Endodermal cell (in vitro differentiated cells): ENCODE measurements around the gene HLA-A. TPM values are rescaled to one million over a fixed set of nuclear protein-coding genes. Genes with fewer than 3 reads are reported as not detected.
"Not testable (repeated sequence)": the region's sequence is repeated elsewhere in the genome, so short reads cannot be mapped to it uniquely, and the experiment has no call there.

Experiments
- DNase-seq: peaks from one replicate; pipeline ENCODE4 v3.0.0-alpha.2; 2017
- H3K27ac ChIP-seq: 2 replicates; pipeline ENCODE4 v1.5.1; 2013; ENCODE audit warnings: mild to moderate bottlenecking, low read depth, low read length, moderate library complexity
- H3K27me3 ChIP-seq: 2 replicates; pipeline ENCODE4 v1.6.1; 2013; ENCODE audit warnings: mild to moderate bottlenecking, low read length, moderate library complexity; ENCODE audit not compliant: insufficient read depth, control insufficient read depth, poor library complexity, severe bottlenecking
- H3K36me3 ChIP-seq: 2 replicates; pipeline ENCODE4 v1.7.0; 2013; ENCODE audit warnings: mild to moderate bottlenecking, low read length, moderate library complexity; ENCODE audit not compliant: control insufficient read depth, insufficient read depth
- H3K4me1 ChIP-seq: one replicate; pipeline ENCODE4 v1.7.0; 2013; ENCODE audit warnings: low read length; ENCODE audit not compliant: control insufficient read depth, insufficient read depth
- H3K4me3 ChIP-seq: 2 replicates; pipeline ENCODE4 v1.5.1; 2013; ENCODE audit warnings: mild to moderate bottlenecking, low read length, moderate library complexity
- H3K9ac ChIP-seq: 2 replicates; pipeline ENCODE4 v1.6.1; 2013; ENCODE audit warnings: mild to moderate bottlenecking, low read length, moderate library complexity; ENCODE audit not compliant: poor library complexity, severe bottlenecking; ENCODE audit errors: extremely low read depth
- H3K9me3 ChIP-seq: 2 replicates; pipeline ENCODE4 v1.6.1; 2013; ENCODE audit warnings: mild to moderate bottlenecking, low read length, moderate library complexity; ENCODE audit not compliant: control insufficient read depth
- H3K27ac Mint-ChIP-seq: 2 replicates; pipeline ENCODE4 v1.8.0; 2020; ENCODE audit warnings: mixed read lengths
- H3K27me3 Mint-ChIP-seq: 2 replicates; pipeline ENCODE4 v1.8.0; 2021; ENCODE audit warnings: mild to moderate bottlenecking, mixed read lengths; ENCODE audit not compliant: insufficient read depth
- H3K36me3 Mint-ChIP-seq: 2 replicates; pipeline ENCODE4 v1.8.0; 2020; ENCODE audit warnings: low read depth, mixed read lengths
- H3K4me1 Mint-ChIP-seq: 2 replicates; pipeline ENCODE4 v1.8.0; 2020; ENCODE audit warnings: mixed read lengths
- H3K4me3 Mint-ChIP-seq: 2 replicates; pipeline ENCODE4 v1.8.0; 2020; ENCODE audit warnings: mild to moderate bottlenecking, moderate library complexity, mixed read lengths
- H3K9me3 Mint-ChIP-seq: 2 replicates; pipeline ENCODE4 v1.8.0; 2020; ENCODE audit warnings: mild to moderate bottlenecking, mixed read lengths
- CTCF ChIP-seq: fragments of 200-600 bp; sonication (generic); conservative IDR thresholded peaks from 2 replicates; pipeline ENCODE4 v1.5.0; 2021; ENCODE audit warnings: antibody characterized with exemption, mild to moderate bottlenecking
- WGBS, 2 experiments: methylation state at CpG; one replicate each; pipeline versions ENCODE4 v1.1.5 to v1.1.7; 2013; ENCODE audit warnings: missing lambda C conversion rate in 2 of 2, mixed read lengths in 1 of 2; ENCODE audit not compliant: insufficient coverage in 1 of 2, insufficient read length in 1 of 2; 5-methylcytosine and 5-hydroxymethylcytosine counted together
- total RNA-seq, 2 donors: library from RNA; stranded (reverse); fragmentation: NEBNext Ultra II Directional in 1 of 2; extraction: Animal tissue kit (Norgen Biotek cat#: 25700) in 1 of 2; gene quantifications; 2 replicates in 1 of 2; 3 replicates in 1 of 2; pipeline ENCODE4 v1.2.1, GENCODE V29; 2021

Gene HLA-A
- total RNA-seq, 2 donors from 2014 or later = 212 to 282 TPM

GRCh38 chr6:29977425-29977727 is 35.0 kb downstream of the HLA-A start:
- WGBS, 2 experiments = 69 to 100% methylated on average over 1 to 4 of the region's 4 CpGs
- H3K4me3 ChIP-seq = peak overlapping the region; percentile 81
- Mint-ChIP-seq H3K4me3 (peak overlapping the region; percentile 53), H3K36me3 (no peaks in the 10 kb centered on the region), H3K27me3 (peaks cover 85% of the 10 kb centered on the region), H3K9me3 (no peaks in the 10 kb centered on the region), H3K27ac (no peak overlapping the region), H3K4me1 (peaks cover 18% of the 10 kb centered on the region)
- H3K9ac ChIP-seq = peak overlapping the region; percentile 50
- peaks cover 57% of the 10 kb centered on the region for H3K27me3 ChIP-seq
- no peaks in the 10 kb centered on the region for H3K4me1 ChIP-seq
- H3K27ac ChIP-seq = no peak overlapping the region
- DNase-seq = no peak
- H3K9me3 ChIP-seq = no peaks in the 10 kb centered on the region
- no peaks in the 10 kb centered on the region for H3K36me3 ChIP-seq
- no peak for TF ChIP-seq CTCF

- H3K4me3 Mint-ChIP-seq, H3K36me3 ChIP-seq, H3K27ac ChIP-seq, H3K4me1 ChIP-seq, DNase-seq, H3K9me3 ChIP-seq, H3K4me3 ChIP-seq, H3K27ac Mint-ChIP-seq, H3K36me3 Mint-ChIP-seq, H3K9ac ChIP-seq, H3K9me3 Mint-ChIP-seq: not testable (repeated sequence)
- no CpG with 5 or more reads among the region's 4 CpGs for WGBS, 2 experiments
- peaks cover 38% of the 10 kb centered on the region for H3K27me3 ChIP-seq
- H3K27me3 Mint-ChIP-seq = peaks cover 64% of the 10 kb centered on the region
- peaks cover 18% of the 10 kb centered on the region for H3K4me1 Mint-ChIP-seq
These were observed 37.7 kb downstream of the HLA-A start for GRCh38 chr6:29980013-29980412.

- Histone ChIP-seq H3K9ac (no peak overlapping the region), H3K4me1 (no peaks in the 10 kb centered on the region), H3K4me3 (no peak overlapping the region), H3K27ac (no peak overlapping the region), H3K9me3 (no peaks in the 10 kb centered on the region), H3K36me3 (no peaks in the 10 kb centered on the region), H3K27me3 (peaks cover 33% of the 10 kb centered on the region)
- Mint-ChIP-seq H3K27me3 (peaks cover 62% of the 10 kb centered on the region), H3K9me3 (no peaks in the 10 kb centered on the region), H3K4me1 (peaks cover 14% of the 10 kb centered on the region), H3K4me3 (no peak overlapping the region), H3K36me3 (no peaks in the 10 kb centered on the region), H3K27ac (no peak overlapping the region)
- 93 to 100% methylated on average over 4 to 10 of the region's 10 CpGs for WGBS, 2 experiments
- no peak for DNase-seq
- no peak for TF ChIP-seq CTCF
These were observed 38.2 kb downstream of the HLA-A start for GRCh38 chr6:29980511-29980910.

- no peak overlapping the region for H3K9ac ChIP-seq
- H3K4me1 ChIP-seq = no peaks in the 10 kb centered on the region
- 80 to 87% methylated on average over 1 to 8 of the region's 8 CpGs for WGBS, 2 experiments
- Mint-ChIP-seq H3K27ac (no peak overlapping the region), H3K36me3 (no peaks in the 10 kb centered on the region), H3K27me3 (peaks cover 54% of the 10 kb centered on the region), H3K9me3 (no peaks in the 10 kb centered on the region), H3K4me3 (no peak overlapping the region), H3K4me1 (peaks cover 6% of the 10 kb centered on the region)
- H3K27ac ChIP-seq = no peak overlapping the region
- no peak for TF ChIP-seq CTCF
- H3K9me3 ChIP-seq = no peaks in the 10 kb centered on the region
- no peak overlapping the region for H3K4me3 ChIP-seq
- DNase-seq = no peak
- H3K36me3 ChIP-seq = no peaks in the 10 kb centered on the region
- H3K27me3 ChIP-seq = peaks cover 25% of the 10 kb centered on the region
These were observed 39.0 kb downstream of the HLA-A start for GRCh38 chr6:29981211-29981812.
